ENCODE results near the gene IGDCC3.

DNA sequence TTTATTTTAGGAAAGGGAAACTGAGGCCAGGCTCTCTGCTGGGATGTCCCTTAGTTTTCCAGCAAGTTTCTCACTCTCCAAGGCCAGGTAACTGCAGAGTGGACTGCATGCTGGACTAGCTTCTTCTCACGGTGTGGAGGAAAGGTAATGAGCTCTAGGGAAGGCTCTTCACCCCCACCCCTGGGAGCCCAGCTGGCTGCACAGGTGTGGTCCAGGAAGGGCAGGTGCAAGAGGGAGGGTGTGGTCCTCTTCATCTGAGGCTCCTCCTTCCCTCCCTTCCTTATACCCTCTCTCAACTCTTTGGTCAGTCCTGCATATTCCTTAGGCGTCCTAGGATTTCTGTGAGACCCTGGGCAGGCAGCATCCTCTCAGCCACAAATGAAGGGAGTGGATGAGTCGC lies 39.4 kb downstream of the IGDCC3 start:
- no peak for TF ChIP-seq CTCF (optimal IDR thresholded peaks at IDR 0.05 in 1 of 3, IDR thresholded peaks at IDR 0.05 in 1 of 3, conservative IDR thresholded peaks at IDR 0.05 in 1 of 3; ENCODE audit: extremely low read depth in 1 of 3, insufficient read depth in 2 of 3, low read length in 3 of 3)
- TF ChIP-seq EZH2 (IDR thresholded peaks at IDR 0.05; ENCODE audit: low read length) = no peak

Data from keratinocyte (primary cell).